HUDEP-2 (cell line): ENCODE data around the gene MYO5C.
"Not testable (repeated sequence)": the region's sequence is repeated elsewhere in the genome, so short reads cannot be mapped to it uniquely, and the experiment has no call there.

ENCODE experiments used
- DNase-seq, 76 experiments: peaks; one replicate each; lab custom pipeline; 2025; ENCODE audit not compliant: unreplicated experiment in 76 of 76; lab: John Stamatoyannopoulos, UW

The MYO5C gene

DNA sequence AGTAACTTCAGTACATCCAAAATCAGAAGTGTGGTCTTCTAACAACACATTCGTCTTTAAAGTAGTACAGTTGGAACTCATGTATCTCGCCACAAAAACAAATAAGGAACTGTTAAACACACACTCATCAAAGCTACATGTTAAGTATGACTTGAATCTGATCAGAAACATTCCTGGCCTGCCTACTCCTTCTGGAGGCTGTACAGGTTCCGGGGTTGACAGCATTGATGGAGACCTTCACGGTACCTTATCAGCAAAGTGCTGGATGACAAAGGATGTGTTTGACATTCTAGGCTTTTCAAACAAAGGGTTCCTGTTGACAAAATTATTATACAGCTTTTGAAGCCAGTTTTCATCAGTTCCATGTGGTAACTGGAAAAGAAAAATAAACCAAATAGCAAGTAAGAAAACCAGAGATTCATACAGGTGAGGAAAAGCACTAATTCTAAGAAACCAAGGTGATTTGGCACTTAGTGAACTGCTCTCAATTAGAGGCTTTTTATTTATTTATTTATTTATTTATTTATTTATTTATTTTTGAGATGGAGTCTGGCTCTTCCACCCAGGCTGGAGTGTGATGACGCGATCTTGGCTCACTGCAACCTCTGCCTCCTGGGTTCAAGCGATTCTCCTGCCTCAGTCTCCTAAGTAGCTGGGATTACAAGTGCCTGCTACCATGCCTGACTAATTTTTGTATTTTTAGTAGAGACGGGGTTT is 44.3 kb downstream of the MYO5C start:
- DNase-seq, result no peak

DNA sequence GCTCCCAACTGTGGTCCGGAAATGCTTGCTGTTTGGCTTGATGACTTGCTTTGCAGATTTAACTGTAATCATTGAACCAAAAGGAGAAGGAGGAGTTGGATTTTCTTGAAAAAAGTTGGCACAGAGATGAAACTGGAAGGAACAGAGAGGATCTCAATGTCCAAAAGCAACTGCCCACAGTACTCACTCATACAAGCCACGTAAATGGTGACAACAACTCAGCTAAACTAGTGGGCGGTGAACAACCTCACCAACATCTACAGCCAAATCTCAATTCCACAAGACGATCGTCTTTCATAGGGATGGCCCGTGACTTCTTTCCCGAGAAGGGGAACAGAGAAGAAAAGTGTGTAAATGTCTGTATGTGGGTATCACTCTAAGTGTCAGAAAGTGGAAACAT is 48.1 kb downstream of the MYO5C start:
- no peak for DNase-seq

DNA sequence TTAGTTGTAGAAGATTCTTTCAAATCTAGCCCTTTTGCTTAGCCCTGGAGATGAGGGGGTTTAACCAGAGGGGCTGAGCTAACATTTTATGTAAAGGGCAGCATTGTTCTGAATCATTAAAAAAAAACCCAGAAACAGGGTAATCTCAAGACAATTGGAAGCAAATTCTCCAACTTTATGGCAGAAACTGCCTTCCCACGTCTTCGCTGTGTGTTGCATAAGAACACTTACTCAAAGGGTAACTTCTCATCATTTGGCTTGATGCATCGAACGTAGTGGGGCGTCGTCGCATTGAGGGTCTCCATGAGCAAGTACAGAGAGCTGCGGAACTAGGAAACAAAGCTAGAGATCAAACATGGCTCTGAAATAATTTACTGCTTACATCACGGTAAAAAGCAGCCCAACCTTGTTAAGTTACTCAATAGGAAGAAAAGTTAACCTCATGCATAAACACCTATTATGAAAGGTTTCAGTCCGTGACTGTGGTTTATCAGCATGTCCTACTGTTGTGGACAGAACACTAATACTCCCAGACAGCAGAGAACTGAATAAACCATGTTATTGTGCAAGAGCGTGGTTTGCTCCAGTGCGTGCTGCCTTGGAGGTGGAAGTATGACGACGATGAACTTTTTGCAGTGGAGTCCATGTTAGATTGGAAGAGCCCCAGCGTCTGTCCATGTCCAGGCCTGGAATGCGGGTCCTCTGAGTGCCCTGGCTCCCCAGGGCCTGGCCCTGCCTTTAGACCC is 48.7 kb downstream of the MYO5C start:
- DNase-seq, result no peak

DNA sequence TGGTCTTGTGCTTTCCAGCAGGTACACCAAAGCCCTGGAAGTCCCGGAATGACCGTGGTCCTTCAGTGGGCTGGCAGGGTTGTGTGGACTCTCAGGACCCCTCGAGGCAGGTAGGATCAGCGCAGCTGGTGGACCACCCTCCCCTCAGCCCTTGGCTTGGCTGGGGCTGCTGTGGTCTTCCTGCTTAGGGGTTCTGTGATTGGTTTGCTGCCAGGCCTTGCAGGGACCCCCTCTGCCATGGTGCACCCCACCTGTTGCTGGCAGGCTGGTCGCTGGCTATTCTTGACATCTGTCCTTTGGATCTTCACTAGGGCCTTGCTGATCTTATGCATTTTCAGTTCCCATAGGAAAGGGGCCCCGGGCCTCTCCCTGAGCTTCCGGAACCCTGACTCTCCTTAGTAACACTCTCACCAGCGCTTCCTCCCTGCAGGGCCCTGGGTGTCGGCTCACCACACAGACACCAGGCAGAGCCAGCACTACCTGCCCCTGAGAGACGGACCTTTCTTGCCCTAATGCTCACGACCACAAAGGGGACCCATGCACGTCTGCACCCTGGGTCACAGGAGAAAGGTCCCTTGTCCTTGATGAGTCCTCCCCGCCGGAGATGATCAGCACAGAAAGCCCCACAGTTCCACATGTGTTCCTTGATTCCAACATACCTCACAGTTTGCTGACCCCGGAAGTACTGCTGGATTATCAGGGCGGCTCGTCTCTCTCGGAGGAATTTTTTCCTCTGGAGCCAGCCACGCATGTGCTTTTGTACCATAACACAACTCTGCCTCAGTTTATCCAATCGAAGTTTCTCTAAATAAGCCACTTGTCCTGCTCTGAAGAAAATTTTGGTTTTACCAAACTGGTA is 51.7 kb downstream of the MYO5C start:
- no peak for DNase-seq

GRCh38 chr15:52243286-52243685 is 52.3 kb downstream of the MYO5C start:
- no peak for DNase-seq

GRCh38 chr15:52241489-52241888 is 54.1 kb downstream of the MYO5C start:
- no peak for DNase-seq

DNA sequence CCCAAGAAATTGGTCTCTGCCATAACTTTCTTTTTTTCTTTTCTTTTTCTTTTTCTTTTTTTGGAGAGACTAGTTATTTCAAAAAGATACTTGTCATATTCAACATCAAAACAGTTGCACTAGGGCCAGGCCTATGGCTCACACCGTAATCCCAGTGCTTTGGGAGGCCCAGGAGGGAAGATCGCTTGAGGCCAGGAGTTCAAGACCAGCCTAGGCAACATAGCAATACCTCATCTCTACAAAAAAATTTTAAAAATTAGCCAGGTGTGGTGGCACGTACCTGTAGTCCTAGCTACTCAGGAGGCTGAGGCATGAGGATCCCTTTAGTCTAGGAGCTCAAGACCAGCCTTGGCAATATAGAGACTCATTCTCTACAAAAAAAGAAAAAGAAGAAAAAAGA is 55.4 kb downstream of the MYO5C start:
- no peak for DNase-seq

- DNase-seq, result not testable (repeated sequence)
These were observed 56.5 kb downstream of the MYO5C start for GRCh38 chr15:52238989-52239525.

DNA sequence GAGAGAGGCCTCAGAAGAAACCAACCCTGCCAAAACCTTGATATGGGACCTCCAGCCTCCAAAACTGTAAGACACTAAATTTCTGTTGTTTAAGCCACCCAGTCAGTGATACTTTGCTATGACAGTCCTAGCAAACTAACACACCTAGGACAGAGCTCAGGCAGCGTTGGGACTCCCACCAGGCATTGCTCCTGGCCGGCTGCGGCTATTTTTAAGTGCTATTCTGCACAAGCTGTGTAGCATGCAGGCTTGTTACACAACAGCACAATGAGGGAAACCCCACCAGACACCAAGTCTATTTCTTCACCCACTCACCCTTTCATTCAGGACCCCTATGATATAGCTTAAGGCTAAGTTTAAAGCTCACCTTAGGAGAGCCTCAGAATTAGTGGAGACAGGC is 57.5 kb downstream of the MYO5C start:
- DNase-seq, result no peak

- no peak for DNase-seq
These were observed 59.6 kb downstream of the MYO5C start for GRCh38 chr15:52236013-52236412.

DNA sequence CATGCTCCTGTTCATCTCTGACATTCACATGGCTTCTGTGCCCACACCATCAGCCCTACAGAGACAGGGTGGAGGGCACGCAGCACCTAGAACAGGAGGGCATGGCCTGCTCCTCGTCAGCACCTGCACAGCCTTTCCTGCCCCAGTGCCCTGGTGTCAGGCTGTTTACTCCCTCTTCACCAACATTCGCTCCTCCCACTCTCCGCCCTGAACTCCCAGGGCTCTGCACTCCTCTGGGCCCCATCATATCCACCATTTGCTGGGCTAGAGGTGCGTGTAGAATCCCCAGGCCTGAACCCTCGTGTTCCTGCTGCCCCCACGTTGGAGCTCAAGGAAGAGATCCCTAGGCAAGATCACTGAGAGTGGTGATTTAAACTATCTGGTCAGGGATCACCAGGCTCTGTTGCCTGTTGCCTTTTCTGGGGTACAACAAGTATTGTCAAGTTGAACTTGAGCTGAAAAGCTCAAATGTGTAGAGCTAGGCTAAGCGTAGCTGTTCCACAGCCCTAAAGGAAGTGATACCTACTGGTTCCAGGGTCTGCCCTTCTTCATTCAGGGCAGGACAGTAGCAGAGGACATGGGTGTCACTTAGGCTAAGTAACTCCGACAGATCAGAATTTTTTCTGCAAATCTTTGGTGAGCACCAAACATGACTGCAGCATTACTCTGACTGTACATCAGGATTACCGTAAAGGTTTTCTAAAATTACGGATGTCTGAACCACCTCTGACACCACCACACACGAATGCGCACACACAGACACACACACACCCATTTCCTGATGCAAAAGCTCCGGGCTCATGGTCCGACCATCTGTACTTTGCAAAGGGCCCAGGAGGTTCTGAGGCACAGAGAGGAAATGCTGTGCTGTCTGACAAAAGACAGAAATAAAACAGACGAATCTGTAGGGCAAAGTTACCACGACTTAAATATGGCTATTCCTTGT is 60.7 kb downstream of the MYO5C start:
- no peak for DNase-seq

DNA sequence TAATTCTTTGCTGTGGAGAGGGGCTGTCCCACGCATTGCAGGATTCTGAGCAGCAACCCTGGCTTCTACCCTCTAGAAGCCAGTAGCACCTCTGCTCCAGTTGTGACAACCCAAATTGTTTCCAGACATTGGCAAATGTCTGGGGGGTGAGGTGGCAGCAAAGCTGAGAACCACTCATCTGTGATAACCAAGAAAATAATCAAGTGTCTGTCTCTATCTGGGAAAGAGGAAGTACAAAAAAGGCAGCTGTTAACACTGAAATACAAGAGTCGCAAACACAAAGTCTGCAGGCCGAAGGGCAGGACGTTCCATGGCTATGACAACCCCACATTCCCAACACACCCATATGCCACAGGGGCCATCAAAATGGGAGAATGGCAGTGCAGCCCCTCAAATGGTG is 62.2 kb downstream of the MYO5C start:
- DNase-seq, result no peak

DNA sequence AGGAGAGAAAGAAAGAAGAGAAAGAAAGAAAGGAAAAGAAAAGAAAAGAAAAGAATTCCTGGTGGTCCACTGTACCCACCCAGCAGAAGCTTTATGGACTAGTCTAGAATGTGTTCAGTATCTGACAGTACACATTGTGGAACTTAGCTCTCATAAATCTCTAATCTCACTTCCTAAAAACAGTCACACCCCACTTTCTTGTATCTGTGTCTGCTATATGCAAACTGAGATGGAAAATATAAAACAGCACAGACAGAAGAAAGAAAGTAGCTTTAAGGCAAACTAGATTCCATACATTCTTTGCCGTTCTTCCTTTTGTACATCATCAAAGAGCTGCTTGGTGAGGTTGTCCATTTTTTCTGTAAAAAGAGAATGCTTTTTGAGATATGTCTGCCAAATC is 63.3 kb downstream of the MYO5C start:
- DNase-seq, result no peak

GRCh38 chr15:52230073-52230472 is 65.5 kb downstream of the MYO5C start:
- no peak for DNase-seq

GRCh38 chr15:52228921-52229320 is 66.7 kb downstream of the MYO5C start:
- no peak for DNase-seq

DNA sequence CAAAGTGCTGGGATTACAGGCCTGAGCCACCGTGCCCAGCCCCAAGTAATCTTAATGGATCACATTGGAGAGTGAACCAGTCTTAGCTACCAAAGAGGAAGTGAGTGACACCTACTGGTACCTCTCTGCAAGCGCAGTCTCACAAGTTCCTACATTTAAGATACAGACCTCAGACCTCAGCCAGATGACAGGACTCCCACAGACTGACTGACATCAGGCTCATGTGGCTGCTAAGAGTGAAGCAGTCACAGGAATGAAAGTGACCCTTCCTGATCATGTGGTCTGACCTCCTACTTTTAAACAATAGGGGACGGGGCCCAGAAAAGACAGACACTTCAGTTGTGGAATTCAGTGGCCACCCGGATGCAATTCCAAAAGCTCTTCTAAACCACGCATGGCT is 68.1 kb downstream of the MYO5C start:
- peak in 57 of 76 experiments; percentile 2 to 74 (median 34) for DNase-seq

DNA sequence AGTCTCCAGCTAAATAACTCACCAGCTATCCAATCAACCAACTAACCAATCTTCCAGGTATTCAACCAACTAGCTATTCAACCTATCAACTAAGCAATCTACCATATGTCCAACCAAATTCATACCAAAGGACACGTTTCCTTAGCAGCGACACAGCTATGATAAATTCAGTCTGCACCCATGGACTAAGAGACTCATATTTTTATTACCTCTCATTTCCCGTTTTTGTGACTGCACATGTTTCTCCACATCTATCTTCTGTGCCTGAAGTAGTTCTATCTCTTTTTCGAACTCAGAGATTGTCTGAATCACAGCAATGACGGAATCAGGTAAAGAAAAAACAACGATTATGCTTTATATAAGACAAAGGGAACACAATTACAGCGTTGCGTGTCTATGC is 70.4 kb downstream of the MYO5C start:
- no peak for DNase-seq

DNA sequence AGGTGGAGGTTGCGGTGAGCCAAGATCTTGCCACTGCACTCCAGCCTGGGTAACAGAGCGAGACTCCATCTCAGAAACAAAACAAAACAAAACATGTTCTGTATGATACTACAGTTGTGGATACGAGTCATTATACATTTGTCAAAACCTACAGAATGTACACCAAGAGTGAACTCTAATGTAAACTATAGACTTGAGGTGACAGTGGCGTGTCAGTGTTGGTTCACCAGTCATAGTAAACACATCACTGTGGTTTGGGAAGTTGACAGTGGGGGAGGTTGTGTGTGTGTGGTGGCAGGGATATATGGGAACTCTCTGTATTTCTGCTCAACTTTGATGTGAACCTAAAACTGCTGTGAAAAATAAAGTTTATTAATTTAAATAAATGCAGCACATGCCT is 71.4 kb downstream of the MYO5C start:
- DNase-seq, result no peak

DNA sequence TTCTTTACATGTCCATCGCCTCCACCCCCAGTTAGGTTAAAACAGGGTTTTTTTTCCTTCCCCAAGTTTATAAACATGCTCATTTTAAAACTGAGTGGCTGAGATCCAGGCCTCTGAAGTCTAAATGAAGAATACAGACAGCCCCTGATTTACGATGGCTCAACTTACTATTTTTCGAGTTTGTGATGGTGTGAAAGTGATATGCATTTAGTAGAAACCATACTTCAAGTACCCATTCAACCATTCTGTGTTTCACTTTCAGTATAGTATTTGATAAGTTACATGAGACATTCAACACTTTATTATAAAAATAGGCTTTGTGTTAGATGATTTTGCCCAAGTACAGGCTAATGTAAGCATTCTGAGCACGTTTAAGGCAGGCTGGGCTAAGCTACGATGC is 73.9 kb downstream of the MYO5C start:
- DNase-seq, result no peak
